ENCODE results near the gene BCAP31. TPM values are rescaled to one million over a fixed set of nuclear protein-coding genes. Genes with fewer than 3 reads are reported as not detected.

The BCAP31 gene
- total RNA-seq, 1 experiment from 2014 or later = 432 TPM

GRCh38 chrX:153767674-153768055 is 43.5 kb upstream of the BCAP31 start:
- Histone ChIP-seq H3K27ac (ENCODE audit: low read length) (no peak overlapping the region), H3K9me3 (ENCODE audit: control insufficient read depth, insufficient read depth, low read depth, low read length) (no peaks in the 10 kb centered on the region), H3K27me3 (ENCODE audit: control insufficient read depth, insufficient read depth, low read length) (no peaks in the 10 kb centered on the region), H3K36me3 (ENCODE audit: control insufficient read depth, insufficient read depth, low read length) (no peaks in the 10 kb centered on the region), H3K4me3 (ENCODE audit: low read depth in 2 of 2, low read length in 2 of 2) (no peak overlapping the region), H3K4me1 (ENCODE audit: control insufficient read depth, insufficient read depth, low read length) (peaks cover 25% of the 10 kb centered on the region)
- DNase-seq (ENCODE audit: low read depth, low spot score) (no peak), ATAC-seq (no peak)
- POLR2A ChIA-PET = no interaction called here
- TF ChIP-seq REST (IDR thresholded peaks at IDR 0.05; ENCODE audit: insufficient read depth in 1 of 2, low read depth in 2 of 2, low read length in 1 of 2) (peak in 1 of 2 experiments; percentile 84; a peak in 2 of 4 replicates), TCF7L2 (IDR thresholded peaks at IDR 0.05; ENCODE audit: low read depth, low read length) (no peak), SIN3A (IDR thresholded peaks at IDR 0.05; ENCODE audit: borderline replicate concordance, insufficient read depth, low read depth, low read length) (no peak), CTCF (IDR thresholded peaks at IDR 0.05) (no peak)
- BruUV-seq (replicated peaks) = no TSS peak
- CTCF ChIA-PET = no interaction called here
- in situ Hi-C loops (cut with HindIII; ENCODE audit: low pct_unique_long_range_greater_than_20kb, low sequenced_read_pairs) = no loop called here
- intact Hi-C loops (cut with micrococcal nuclease; ENCODE audit: unreplicated experiment) = loop anchor here (10.0 kb wide), 2 partner anchors 117 to 157 kb away; partner anchors contain the start of genes ARHGAP4 and L1CAM

GRCh38 chrX:153766871-153767673 is 42.9 kb upstream of the BCAP31 start:
- POLR2A ChIA-PET = no interaction called here

More at GRCh38 chrX:153766871-153767673, 42.9 kb upstream of the BCAP31 start:
- in situ Hi-C loops (cut with HindIII; ENCODE audit: low pct_unique_long_range_greater_than_20kb, low sequenced_read_pairs) (no loop called here), intact Hi-C loops (cut with micrococcal nuclease; ENCODE audit: unreplicated experiment) (loop anchor here (10.0 kb wide), 2 partner anchors 118 to 158 kb away; partner anchors contain the start of genes ARHGAP4 and L1CAM)
- no peak for TF ChIP-seq TCF7L2 (IDR thresholded peaks at IDR 0.05; ENCODE audit: low read depth, low read length)
- Histone ChIP-seq H3K27ac (ENCODE audit: low read length) (0 out of 2 replicates have a peak overlapping the region, but pooled peaks have one; percentile 1), H3K27me3 (ENCODE audit: control insufficient read depth, insufficient read depth, low read length) (no peaks in the 10 kb centered on the region), H3K4me1 (ENCODE audit: control insufficient read depth, insufficient read depth, low read length) (peaks cover 25% of the 10 kb centered on the region), H3K9me3 (ENCODE audit: control insufficient read depth, insufficient read depth, low read depth, low read length) (no peaks in the 10 kb centered on the region), H3K4me3 (ENCODE audit: low read depth in 2 of 2, low read length in 2 of 2) (no peak overlapping the region), H3K36me3 (ENCODE audit: control insufficient read depth, insufficient read depth, low read length) (no peaks in the 10 kb centered on the region)
- ATAC-seq (no peak), DNase-seq (ENCODE audit: low read depth, low spot score) (no peak)
- CTCF ChIA-PET = no interaction called here
- no TSS peak for BruUV-seq (replicated peaks)

Data from Panc1 (cell line).